DMS79 treated with DMSO at 0.1 percent for 48 hours (cell line): ENCODE results near the gene MED14.

Experiments
- DNase-seq: peaks from one replicate; lab custom pipeline; 2025; lab: John Stamatoyannopoulos, UW

MED14 gene

DNA sequence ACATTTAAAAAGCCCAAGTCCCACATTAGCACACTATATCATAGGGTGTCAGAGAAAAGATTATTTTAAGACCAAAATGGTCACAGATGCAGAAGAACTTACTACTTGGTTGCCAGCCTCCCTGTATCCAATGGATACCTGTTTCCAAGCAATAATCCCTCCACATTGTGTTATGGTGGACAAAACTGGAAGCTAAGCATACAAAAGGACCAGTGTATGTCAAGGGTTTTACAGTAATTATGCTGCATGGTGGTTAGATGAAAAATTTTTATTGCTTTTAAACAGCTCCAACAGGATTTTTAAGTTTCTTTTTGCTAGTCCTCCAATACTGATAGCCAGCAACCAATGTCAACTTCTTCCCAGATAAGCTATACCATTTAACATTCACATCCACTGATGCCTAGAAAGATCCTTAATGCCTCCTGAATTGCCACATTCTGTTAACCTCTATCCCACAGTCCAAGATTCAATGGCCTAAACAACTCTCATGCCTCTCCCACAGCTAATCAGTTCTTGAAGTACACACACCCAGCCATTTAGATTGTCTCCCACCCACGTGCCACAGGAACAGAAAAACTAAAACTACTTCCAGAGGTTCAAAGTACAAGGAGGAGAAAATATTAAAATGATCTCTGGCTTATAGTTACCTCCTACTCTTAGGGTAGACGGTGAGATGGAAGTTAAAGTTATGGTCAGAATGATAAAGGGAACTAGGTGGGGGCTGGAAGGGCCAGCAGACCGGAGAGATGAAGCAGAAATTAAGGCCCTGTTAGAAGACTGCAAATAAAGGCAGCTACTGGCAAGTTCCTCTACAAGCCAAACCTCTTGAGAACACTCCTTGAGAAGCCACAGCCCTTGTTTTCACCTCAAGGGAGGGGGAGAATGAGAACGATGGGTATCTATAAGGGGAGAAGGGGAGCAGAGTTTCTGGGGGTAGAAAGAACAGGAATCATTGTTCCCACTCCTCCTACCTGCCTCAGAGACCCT is 5.5 kb downstream of the MED14 start:
- no peak for DNase-seq

DNA sequence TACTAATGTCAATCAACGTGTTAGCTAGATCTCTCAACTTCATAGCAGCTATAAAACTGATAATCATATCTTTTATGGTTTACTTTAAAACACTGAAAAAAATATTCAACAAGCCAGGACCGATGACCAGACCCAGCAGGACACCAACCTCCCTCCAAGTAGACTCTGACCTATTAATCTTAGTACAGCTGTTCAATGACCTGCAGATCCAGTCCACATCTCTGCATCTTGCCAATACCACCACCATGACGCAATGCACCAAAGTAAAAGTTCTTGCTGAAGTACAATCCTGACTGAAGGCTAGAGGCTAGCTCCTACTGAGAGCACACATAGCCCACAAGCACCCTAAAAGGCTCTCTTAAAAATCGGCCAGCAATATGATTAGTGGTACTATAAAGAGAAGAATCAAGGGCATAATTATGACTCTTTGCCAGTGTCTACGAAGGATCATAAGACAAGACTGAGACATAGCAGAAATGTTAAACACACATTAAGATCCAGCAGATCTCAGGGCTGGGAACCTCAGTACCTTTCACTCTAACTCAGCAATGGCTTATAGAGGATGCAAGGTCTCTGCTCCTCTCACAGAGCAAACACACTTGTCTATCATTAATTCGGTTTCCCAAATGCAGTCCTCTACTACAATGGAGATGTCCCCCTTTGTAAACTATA is 7.6 kb downstream of the MED14 start:
- no peak for DNase-seq

GRCh38 chrX:40727093-40727492 is 8.2 kb downstream of the MED14 start:
- DNase-seq, result no peak

DNA sequence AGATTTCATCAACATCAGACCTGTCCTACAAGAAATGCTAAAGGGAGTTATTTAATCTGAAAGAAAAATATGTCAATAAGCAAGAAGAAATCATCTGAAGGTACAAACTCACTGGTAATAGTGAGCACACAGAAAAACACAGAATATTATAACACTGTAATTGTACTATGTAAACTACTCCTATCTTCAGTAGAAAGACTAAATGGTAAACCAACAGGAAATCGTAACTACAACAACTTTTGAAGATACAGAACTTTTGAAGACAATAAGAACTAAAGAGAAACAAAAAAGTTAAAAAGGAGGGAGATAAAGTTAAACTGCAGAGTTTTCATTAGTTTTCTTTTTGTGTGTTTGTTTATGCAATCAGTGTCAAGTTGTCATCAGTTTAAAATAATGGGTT is 12.4 kb downstream of the MED14 start:
- no peak for DNase-seq

GRCh38 chrX:40721489-40722106 is 13.7 kb downstream of the MED14 start:
- DNase-seq, result no peak

DNA sequence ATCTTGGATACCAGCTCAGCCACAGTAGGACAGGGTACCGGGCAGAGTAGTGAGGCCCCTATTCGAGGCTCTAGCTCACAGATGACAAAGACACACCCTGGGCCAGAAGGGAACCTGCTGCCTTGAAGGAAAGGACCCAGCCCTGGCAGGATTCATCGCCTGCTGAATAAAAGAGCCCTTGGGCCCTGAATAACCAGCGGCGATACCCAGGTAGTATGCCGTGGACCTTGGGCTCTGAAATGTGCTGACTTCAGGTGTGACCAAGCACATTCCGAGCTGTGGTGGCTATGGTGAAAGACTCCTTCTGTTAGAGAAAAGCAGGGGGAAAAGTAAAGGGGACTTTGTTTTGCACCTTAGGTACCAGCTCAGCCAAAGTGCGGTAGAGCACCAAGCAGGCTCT is 14.6 kb downstream of the MED14 start:
- no peak for DNase-seq

GRCh38 chrX:40720339-40720738 is 15.0 kb downstream of the MED14 start:
- DNase-seq, result no peak

DNA sequence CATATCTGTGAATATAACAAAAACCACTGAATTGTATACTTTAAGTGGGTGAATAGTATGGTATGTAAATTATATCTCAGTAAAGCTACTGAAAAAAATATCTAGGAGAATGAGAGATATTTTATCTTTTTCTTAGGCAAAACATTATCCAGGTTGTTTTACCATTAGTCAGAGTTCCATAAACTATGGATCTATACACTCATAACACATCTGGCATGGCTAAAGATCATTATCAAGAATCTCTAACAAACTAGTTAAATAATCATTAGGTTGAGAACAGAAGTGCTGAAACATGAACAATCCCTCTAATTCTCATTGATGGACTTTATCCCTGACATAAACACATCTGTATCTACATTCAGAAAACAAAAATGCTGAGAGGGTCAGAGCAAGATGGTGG is 15.6 kb downstream of the MED14 start:
- DNase-seq, result no peak

DNA sequence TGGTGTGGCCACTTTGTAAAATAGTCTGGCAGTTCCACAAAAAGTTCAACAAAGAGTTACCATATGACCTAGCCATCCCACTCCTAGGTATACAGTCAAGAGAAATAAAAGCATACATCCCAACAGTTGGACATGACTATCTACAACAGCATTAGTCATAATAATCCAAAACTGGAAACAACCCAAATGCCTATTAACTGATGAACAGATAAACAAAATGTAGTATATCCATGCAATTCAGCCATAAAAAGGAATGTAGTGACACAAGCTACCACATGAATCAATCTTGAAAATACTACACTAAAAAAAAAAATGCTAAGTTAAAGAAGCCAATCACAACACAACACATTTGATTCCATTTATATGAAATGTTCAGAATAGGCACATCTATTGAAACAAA is 16.1 kb downstream of the MED14 start:
- DNase-seq, result no peak

GRCh38 chrX:40709395-40709794 is 25.9 kb downstream of the MED14 start:
- DNase-seq, result no peak

GRCh38 chrX:40705658-40706312 is 29.6 kb downstream of the MED14 start:
- no peak for DNase-seq

GRCh38 chrX:40700640-40701342 is 34.6 kb downstream of the MED14 start:
- no peak for DNase-seq

GRCh38 chrX:40698851-40699250 is 36.5 kb downstream of the MED14 start:
- DNase-seq, result no peak

DNA sequence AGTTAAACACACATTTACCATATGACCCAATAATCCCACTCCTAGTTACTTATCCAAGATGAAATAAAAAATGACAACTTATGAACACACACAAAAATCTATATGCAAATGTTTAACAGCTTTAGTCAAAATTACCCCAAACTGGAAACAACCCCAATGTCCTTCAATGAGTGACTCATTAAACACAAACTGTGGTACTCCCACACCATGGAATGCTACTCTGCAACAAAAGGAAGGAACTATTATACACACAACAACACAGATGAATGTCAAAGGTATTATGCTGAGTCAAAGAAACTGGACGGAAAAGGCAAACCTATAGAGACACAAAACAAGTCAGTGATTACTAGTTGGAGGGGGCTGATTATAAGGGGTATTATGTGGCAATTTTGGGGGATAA is 40.5 kb downstream of the MED14 start:
- no peak for DNase-seq

GRCh38 chrX:40688929-40689328 is 46.4 kb downstream of the MED14 start:
- DNase-seq, result no peak

- DNase-seq, result no peak
These were observed 48.2 kb downstream of the MED14 start for GRCh38 chrX:40687169-40687568.

DNA sequence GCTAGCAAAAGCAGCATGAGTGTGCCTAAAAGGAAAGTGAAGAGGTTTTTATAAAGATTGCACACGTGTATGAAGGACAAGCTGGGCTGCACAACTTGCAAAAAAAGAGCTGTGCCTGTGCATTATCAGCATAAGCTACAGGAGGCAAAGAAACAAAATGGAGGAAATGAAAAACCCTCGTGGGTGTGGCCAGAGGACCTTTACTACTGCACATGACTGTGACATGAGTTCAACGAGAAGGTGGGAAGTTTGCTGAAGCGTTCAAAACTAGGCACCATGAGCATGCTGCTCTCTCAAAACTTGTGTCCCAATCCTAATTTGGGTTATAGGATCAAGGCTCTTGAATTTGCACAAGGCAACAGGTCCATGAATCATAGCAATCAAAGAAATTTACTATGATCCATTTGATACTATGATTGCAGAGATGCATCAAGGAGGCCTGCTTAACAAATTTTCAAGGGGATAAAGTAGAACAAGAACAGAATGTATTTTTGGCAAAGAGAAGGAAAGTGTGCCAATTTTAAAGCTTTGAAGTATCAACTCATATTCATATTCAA is 49.9 kb downstream of the MED14 start:
- DNase-seq, result no peak

GRCh38 chrX:40684092-40684491 is 51.2 kb downstream of the MED14 start:
- DNase-seq, result no peak

DNA sequence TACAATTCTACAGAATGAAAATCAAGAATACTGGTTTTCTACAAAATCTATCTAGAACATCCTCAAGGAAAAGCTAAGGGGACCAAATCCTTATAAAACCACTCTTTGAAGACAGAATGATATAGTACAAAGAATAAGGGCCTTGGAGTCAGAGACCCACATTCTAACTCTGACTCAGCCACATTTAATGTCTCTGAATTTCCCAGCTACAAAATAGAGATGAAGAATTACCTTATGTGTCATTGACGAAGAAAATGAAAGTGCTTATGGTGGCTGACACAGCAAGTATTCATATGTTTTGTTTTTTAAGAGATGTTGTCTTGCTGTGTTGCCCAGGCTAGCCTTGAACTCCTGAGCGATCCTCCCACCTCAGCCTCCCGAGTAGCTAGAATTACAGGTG is 52.1 kb downstream of the MED14 start:
- no peak for DNase-seq

GRCh38 chrX:40671126-40671525 is 64.2 kb downstream of the MED14 start:
- DNase-seq, result peak; percentile 23

- DNase-seq, result no peak
These were observed 71.3 kb downstream of the MED14 start for GRCh38 chrX:40663880-40664630.
